ENCODE measurements around the gene SIGLEC11. TPM values are rescaled to one million over a fixed set of nuclear protein-coding genes. Genes with fewer than 3 reads are reported as not detected.
"Not testable (repeated sequence)": the region's sequence is repeated elsewhere in the genome, so short reads cannot be mapped to it uniquely, and the experiment has no call there.

Gene SIGLEC11
- total and polyA plus RNA-seq, 9 donors, result 0.57 to 1.4 (median 0.90) TPM

DNA sequence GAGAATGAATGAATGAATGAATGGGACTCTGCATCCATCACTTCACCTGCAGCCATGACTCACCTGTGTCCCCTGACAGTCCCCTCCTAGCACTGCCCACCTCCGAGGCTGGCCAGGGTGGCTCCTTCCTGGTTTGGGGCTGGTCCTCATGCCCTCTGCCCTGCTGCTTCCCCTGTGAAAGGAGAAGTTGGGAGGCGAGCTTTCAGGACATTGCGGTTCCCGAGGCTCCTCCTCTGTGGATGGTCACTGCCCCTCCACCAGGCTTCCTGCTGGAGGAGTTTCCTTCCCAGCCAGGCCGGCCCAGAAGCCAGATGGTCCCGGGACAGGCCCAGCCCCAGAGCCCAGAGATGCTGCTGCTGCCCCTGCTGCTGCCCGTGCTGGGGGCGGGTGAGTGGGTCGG is 8.4 kb upstream of the SIGLEC11 start:
- peak; percentile 28 for DNase-seq
- H3K27ac ChIP-seq (ENCODE audit: low read length); H3K27me3 ChIP-seq (ENCODE audit: control insufficient read depth, insufficient read depth, low read length); H3K4me1 ChIP-seq (ENCODE audit: control insufficient read depth, insufficient read depth, low read length); H3K36me3 ChIP-seq (ENCODE audit: control insufficient read depth, insufficient read depth, low read length); H3K4me3 ChIP-seq (ENCODE audit: low read length); H3K9me3 ChIP-seq (replicated peaks; ENCODE audit: control insufficient read depth, low read depth, low read length): not testable (repeated sequence)
- no CpG with 5 or more reads among the region's 9 CpGs for WGBS (ENCODE audit: insufficient coverage)

- no peak overlapping the region for H3K4me3 ChIP-seq (ENCODE audit: low read length)
- no peak overlapping the region for H3K27ac ChIP-seq (ENCODE audit: low read length)
- WGBS (ENCODE audit: insufficient coverage), result 72% methylated on average over 4 of the region's 5 CpGs
Observed at GRCh38 chr19:49968279-49968922, 7.4 kb upstream of the SIGLEC11 start.

DNA sequence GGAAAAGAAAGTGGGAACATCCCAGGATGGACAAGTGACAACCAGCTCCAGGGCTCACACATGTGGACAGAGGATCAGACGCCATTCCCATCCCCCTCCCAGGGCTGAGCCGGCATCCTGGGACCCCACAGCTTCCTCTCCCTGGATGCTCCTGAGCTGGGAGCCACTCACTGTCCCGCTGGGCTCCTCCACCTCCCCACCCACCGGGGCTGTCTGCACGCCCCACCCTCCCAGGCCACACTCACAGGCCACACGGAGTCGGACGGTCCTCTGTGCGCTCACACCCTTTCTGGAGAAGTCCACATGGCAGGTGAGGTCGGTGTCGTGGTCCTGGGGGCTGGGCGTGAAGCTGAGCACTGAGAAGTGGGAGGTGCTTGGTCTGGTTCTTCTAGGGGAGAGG is 1.1 kb downstream of the SIGLEC11 start:
- no CpG with 5 or more reads among the region's 12 CpGs for whole genome bisulfite sequencing (ENCODE audit: insufficient coverage)
- not testable (repeated sequence) for H3K27me3 ChIP-seq (ENCODE audit: control insufficient read depth, insufficient read depth, low read length); H3K36me3 ChIP-seq (ENCODE audit: control insufficient read depth, insufficient read depth, low read length); H3K4me1 ChIP-seq (ENCODE audit: control insufficient read depth, insufficient read depth, low read length); H3K27ac ChIP-seq (ENCODE audit: low read length); DNase-seq; H3K4me3 ChIP-seq (ENCODE audit: low read length); H3K9me3 ChIP-seq (replicated peaks; ENCODE audit: control insufficient read depth, low read depth, low read length)

More at GRCh38 chr19:49968279-49968922, 7.4 kb upstream of the SIGLEC11 start:
- Histone ChIP-seq H3K4me1 (ENCODE audit: control insufficient read depth, insufficient read depth, low read length) (no peaks in the 10 kb centered on the region), H3K9me3 (replicated peaks; ENCODE audit: control insufficient read depth, low read depth, low read length) (no peaks in the 10 kb centered on the region), H3K36me3 (ENCODE audit: control insufficient read depth, insufficient read depth, low read length) (no peaks in the 10 kb centered on the region), H3K27me3 (ENCODE audit: control insufficient read depth, insufficient read depth, low read length) (peaks cover 5% of the 10 kb centered on the region)
- DNase-seq, result no peak

DNA sequence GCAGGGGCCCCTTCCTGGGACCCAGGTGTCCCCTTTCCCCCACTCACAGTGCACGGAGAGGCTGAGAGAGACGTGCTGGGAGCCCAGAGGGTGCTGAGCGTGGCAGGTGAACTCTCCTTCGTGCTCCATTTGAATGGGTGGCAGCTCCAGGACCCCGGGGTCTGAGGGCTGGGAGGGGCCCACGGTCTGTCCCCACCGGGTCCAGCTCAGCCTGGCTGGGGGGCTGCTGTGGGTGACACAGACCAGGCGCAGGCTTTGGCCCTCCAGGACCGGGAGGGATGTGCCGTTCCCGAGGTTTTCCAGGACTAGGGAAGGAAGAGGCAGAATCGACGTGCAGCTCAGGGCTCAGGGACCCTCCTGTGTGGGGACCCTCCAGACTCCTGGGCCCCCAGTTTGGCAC is 2.4 kb downstream of the SIGLEC11 start:
- H3K27ac ChIP-seq (ENCODE audit: low read length); DNase-seq; H3K4me3 ChIP-seq (ENCODE audit: low read length); H3K9me3 ChIP-seq (replicated peaks; ENCODE audit: control insufficient read depth, low read depth, low read length); H3K36me3 ChIP-seq (ENCODE audit: control insufficient read depth, insufficient read depth, low read length); H3K27me3 ChIP-seq (ENCODE audit: control insufficient read depth, insufficient read depth, low read length): not testable (repeated sequence)
- WGBS (ENCODE audit: insufficient coverage), result 43% methylated on average over 6 of the region's 13 CpGs
- H3K4me1 ChIP-seq (ENCODE audit: control insufficient read depth, insufficient read depth, low read length), result peaks cover 22% of the 10 kb centered on the region

DNA sequence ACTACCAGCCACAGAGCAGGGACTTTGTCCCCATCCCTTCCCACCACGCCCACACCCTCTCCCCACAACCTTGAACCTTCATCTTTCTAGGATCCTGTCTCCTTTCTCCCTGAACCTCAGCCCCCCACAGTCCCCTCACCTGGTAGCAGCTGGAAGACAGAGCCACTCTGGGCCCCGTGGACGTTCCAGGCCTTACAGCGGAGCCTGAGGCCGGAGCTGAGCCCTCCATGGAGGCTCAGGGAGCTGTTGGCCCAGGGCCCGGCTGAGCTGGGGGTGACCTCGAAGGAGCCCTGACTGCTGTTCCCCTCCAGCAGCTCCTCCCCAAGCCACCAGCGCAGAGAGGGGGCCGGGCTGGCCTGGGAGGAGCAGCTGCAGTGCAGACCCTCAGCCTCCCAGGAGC is 2.8 kb downstream of the SIGLEC11 start:
- H3K4me3 ChIP-seq (ENCODE audit: low read length); DNase-seq; H3K27me3 ChIP-seq (ENCODE audit: control insufficient read depth, insufficient read depth, low read length); H3K9me3 ChIP-seq (replicated peaks; ENCODE audit: control insufficient read depth, low read depth, low read length); H3K27ac ChIP-seq (ENCODE audit: low read length); H3K36me3 ChIP-seq (ENCODE audit: control insufficient read depth, insufficient read depth, low read length): not testable (repeated sequence)
- H3K4me1 ChIP-seq (ENCODE audit: control insufficient read depth, insufficient read depth, low read length), result peaks cover 27% of the 10 kb centered on the region
- 44% methylated on average over 1 of the region's 9 CpGs for WGBS (ENCODE audit: insufficient coverage)

GRCh38 chr19:49957262-49957915 is 3.6 kb downstream of the SIGLEC11 start:
- Histone ChIP-seq H3K36me3 (ENCODE audit: control insufficient read depth, insufficient read depth, low read length) (no peaks in the 10 kb centered on the region), H3K9me3 (replicated peaks; ENCODE audit: control insufficient read depth, low read depth, low read length) (no peaks in the 10 kb centered on the region), H3K27me3 (ENCODE audit: control insufficient read depth, insufficient read depth, low read length) (no peaks in the 10 kb centered on the region), H3K27ac (ENCODE audit: low read length) (no peak overlapping the region), H3K4me1 (ENCODE audit: control insufficient read depth, insufficient read depth, low read length) (peaks cover 30% of the 10 kb centered on the region), H3K4me3 (ENCODE audit: low read length) (no peak overlapping the region)
- 88% methylated on average over 9 of the region's 10 CpGs for WGBS (ENCODE audit: insufficient coverage)
- DNase-seq, result no peak

- Histone ChIP-seq H3K9me3 (replicated peaks; ENCODE audit: control insufficient read depth, low read depth, low read length) (no peaks in the 10 kb centered on the region), H3K36me3 (ENCODE audit: control insufficient read depth, insufficient read depth, low read length) (no peaks in the 10 kb centered on the region), H3K4me1 (ENCODE audit: control insufficient read depth, insufficient read depth, low read length) (peaks cover 33% of the 10 kb centered on the region), H3K27me3 (ENCODE audit: control insufficient read depth, insufficient read depth, low read length) (no peaks in the 10 kb centered on the region), H3K27ac (ENCODE audit: low read length) (no peak overlapping the region), H3K4me3 (ENCODE audit: low read length) (no peak overlapping the region)
- 75% methylated on average over 4 of the region's 9 CpGs for WGBS (ENCODE audit: insufficient coverage)
- no peak for DNase-seq
Observed at GRCh38 chr19:49956115-49956495, 4.9 kb downstream of the SIGLEC11 start.

DNA sequence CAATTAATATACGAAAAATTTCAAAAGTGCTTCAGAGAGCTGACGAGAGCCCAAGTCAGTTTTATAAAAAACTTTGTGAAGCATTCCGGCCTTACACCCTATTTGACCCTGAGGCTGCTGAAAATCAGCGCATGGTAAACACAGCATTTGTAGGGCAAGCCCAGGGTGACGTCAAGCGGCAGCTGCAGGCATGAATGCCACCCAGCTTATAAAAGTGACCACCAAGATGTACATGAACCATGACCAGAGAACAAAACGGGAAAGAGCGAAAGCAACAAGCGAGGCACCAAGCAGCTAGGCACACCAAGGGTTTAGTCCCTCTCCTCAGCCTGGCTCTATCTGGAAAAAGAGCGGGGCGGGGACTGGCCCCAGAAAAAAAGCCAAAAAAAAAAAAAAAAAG is 6.0 kb downstream of the SIGLEC11 start:
- H3K9me3 ChIP-seq (replicated peaks; ENCODE audit: control insufficient read depth, low read depth, low read length), result no peaks in the 10 kb centered on the region
- DNase-seq, result peak; percentile 62
- H3K36me3 ChIP-seq (ENCODE audit: control insufficient read depth, insufficient read depth, low read length), result no peaks in the 10 kb centered on the region
- no peak overlapping the region for H3K4me3 ChIP-seq (ENCODE audit: low read length)
- no peaks in the 10 kb centered on the region for H3K27me3 ChIP-seq (ENCODE audit: control insufficient read depth, insufficient read depth, low read length)
- peak overlapping the region; percentile 77 for H3K27ac ChIP-seq (ENCODE audit: low read length)
- 42% methylated on average over 6 of the region's 11 CpGs for WGBS (ENCODE audit: insufficient coverage)
- peaks cover 33% of the 10 kb centered on the region for H3K4me1 ChIP-seq (ENCODE audit: control insufficient read depth, insufficient read depth, low read length)

DNA sequence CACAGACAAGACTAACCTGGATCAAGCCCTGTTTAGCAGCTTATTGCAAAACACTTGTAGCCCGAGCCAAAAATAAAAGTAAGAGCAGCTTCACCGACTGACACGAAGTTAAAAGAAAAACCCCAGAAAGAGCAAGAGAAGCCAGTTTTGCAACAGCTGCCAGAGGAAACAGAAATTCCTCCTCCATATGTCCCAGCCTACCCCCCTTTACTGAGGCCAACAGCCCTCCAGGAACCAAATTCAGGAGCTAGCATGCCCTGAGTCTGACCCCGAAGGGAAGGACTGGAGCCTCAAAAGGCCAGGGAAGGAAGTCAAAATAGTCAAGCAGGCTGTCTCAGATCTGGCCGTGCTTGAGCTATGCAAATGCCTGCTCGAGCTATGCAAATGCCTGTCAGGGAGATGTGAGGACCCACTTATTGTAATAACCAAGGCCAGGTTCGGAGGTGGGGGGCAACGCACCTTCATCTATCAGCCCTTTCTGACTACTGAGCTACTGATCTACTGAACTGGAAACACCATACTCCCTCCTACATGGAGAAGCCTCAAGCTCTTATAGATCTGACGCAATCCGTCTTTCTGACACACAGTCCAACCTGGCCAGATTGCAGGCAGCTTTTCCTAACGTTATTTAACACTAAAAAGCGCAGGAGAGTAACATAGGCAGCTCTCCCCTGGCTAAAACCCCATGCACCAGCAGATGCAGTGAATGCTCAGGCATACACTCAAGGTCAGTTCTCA is 6.7 kb downstream of the SIGLEC11 start:
- WGBS (ENCODE audit: insufficient coverage), result 7% methylated on average over 9 of the region's 12 CpGs
- no peaks in the 10 kb centered on the region for H3K9me3 ChIP-seq (replicated peaks; ENCODE audit: control insufficient read depth, low read depth, low read length)
- DNase-seq, result peak; percentile 81
- no peaks in the 10 kb centered on the region for H3K36me3 ChIP-seq (ENCODE audit: control insufficient read depth, insufficient read depth, low read length)
- H3K27me3 ChIP-seq (ENCODE audit: control insufficient read depth, insufficient read depth, low read length), result no peaks in the 10 kb centered on the region
- peak overlapping the region; percentile 77 for H3K27ac ChIP-seq (ENCODE audit: low read length)
- no peak overlapping the region for H3K4me3 ChIP-seq (ENCODE audit: low read length)
- peaks cover 33% of the 10 kb centered on the region for H3K4me1 ChIP-seq (ENCODE audit: control insufficient read depth, insufficient read depth, low read length)

- Histone ChIP-seq H3K27me3 (ENCODE audit: control insufficient read depth, insufficient read depth, low read length) (no peaks in the 10 kb centered on the region), H3K4me3 (ENCODE audit: low read length) (no peak overlapping the region), H3K4me1 (ENCODE audit: control insufficient read depth, insufficient read depth, low read length) (peaks cover 33% of the 10 kb centered on the region), H3K27ac (ENCODE audit: low read length) (peak overlapping the region; percentile 37), H3K9me3 (replicated peaks; ENCODE audit: control insufficient read depth, low read depth, low read length) (no peaks in the 10 kb centered on the region), H3K36me3 (ENCODE audit: control insufficient read depth, insufficient read depth, low read length) (no peaks in the 10 kb centered on the region)
- WGBS (ENCODE audit: insufficient coverage), result 27% methylated on average over 3 of the region's 7 CpGs
- DNase-seq, result peak; percentile 33
Observed at GRCh38 chr19:49953416-49953815, 7.6 kb downstream of the SIGLEC11 start.

Data from muscle of leg (tissue), 11 donors.